Activated T-helper 2 cell treated with anti-CD3 and anti-CD28 coated beads, Interferon-gamma antibody, Interleukin-2, Interleukin-4, amounts not matched to agents 10 μg/mL and 5 μg/mL and 100 μg/mL, durations not matched to agents 14 hours and 24 hours and 36 hours (primary cell): ENCODE results near the gene CST6. TPM values are rescaled to one million over a fixed set of nuclear protein-coding genes. Genes with fewer than 3 reads are reported as not detected.

Source experiments
- DNase-seq: peaks from one replicate; pipeline ENCODE4 v3.0.0; 2021; ENCODE audit warnings: low spot score
- H3K27ac Mint-ChIP-seq: one replicate; pipeline ENCODE4 v1.8.0; 2021; ENCODE audit warnings: mixed read lengths
- H3K27me3 Mint-ChIP-seq: one replicate; pipeline ENCODE4 v1.8.0; 2021; ENCODE audit warnings: low read depth, mixed read lengths
- H3K36me3 Mint-ChIP-seq: one replicate; pipeline ENCODE4 v1.8.0; 2021; ENCODE audit warnings: low read depth, mixed read lengths
- H3K4me1 Mint-ChIP-seq: one replicate; pipeline ENCODE4 v1.8.0; 2021; ENCODE audit warnings: low read depth, mixed read lengths
- H3K4me3 Mint-ChIP-seq: one replicate; pipeline ENCODE4 v1.8.0; 2021; ENCODE audit warnings: low read depth, mild to moderate bottlenecking, moderate library complexity, mixed read lengths
- H3K9me3 Mint-ChIP-seq: one replicate; pipeline ENCODE4 v1.8.0; 2021; ENCODE audit warnings: mixed read lengths
- intact Hi-C: fragments of 100-400 bp; cut with micrococcal nuclease; formaldehyde crosslinking; loops from one replicate; pipeline ENCODE4 v1.15.1; 2023
- total RNA-seq: library from RNA; stranded (reverse); gene quantifications from 2 replicates; pipeline ENCODE4 v1.2.3, GENCODE V29; 2022

The CST6 gene
- total RNA-seq, 1 donor from 2014 or later, result 0.75 TPM

DNA sequence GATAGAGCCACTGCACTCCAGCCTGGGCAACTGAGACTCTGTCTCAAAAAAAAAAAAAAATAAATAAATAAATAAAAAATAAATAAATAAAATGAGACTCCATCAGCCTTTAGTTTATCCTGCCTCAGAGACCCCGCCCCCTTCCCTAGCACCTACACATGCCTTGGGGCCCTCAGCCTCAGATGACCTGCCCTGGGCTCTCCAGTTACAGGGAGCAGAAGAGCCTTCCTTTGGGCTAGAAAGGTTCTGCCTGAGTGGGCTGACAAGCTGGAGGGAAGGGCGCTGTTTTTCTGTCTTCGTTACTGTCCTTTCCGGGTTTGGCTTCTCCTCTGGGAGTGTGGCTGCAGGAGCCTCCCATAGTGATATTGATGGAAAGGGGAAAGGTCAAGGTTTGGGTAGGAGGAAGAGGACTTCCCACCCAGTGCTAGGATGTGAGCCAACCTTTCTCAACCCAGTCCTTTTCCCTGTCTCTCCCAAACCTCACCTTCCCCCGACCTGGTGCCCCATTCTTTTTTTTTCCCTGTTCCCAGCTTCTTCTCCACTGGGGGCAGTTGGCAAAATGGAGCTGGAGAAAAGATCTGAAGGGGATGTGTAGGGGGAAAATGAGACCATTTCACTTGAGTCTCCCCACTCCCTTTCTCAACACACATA, 38.9 kb downstream of the CST6 start:
- Mint-ChIP-seq H3K9me3 (no peaks in the 10 kb centered on the region), H3K36me3 (peaks cover 28% of the 10 kb centered on the region), H3K4me3 (peak overlapping the region; percentile 100), H3K27me3 (peaks cover 8% of the 10 kb centered on the region), H3K4me1 (peaks cover 30% of the 10 kb centered on the region), H3K27ac (peak overlapping the region; percentile 80)
- no peak for DNase-seq
- intact Hi-C loops, result loop anchor here (5.0 kb wide), 1 partner anchor 217 kb away; the partner anchor contains the start of gene RAB1B

DNA sequence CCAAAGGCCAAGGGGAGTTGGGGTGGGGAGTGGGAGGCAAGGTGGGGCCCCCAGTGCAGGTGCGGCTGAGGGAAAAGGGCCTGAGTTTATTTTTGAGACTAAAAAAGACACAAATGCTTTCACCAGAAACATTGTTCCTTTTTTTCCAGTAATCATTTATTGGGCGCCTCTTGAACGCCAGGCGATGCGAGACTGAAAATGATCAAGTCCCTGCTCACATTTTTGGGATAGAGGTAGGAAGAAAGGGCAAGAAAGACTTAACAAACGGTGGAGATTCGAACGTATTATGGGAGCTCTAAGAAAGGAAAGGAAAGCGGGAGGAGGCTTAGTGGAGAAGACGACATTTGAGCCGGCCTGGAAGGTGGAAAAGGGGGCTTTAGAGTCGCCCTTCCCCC, 39.6 kb downstream of the CST6 start:
- Mint-ChIP-seq H3K27me3 (peaks cover 8% of the 10 kb centered on the region), H3K4me1 (peaks cover 28% of the 10 kb centered on the region), H3K4me3 (peak overlapping the region; percentile 100), H3K27ac (peak overlapping the region; percentile 80), H3K9me3 (no peaks in the 10 kb centered on the region), H3K36me3 (peaks cover 35% of the 10 kb centered on the region)
- DNase-seq, result no peak
- intact Hi-C loops, result loop anchor here (5.0 kb wide), 1 partner anchor 216 kb away; the partner anchor contains the start of gene RAB1B

DNA sequence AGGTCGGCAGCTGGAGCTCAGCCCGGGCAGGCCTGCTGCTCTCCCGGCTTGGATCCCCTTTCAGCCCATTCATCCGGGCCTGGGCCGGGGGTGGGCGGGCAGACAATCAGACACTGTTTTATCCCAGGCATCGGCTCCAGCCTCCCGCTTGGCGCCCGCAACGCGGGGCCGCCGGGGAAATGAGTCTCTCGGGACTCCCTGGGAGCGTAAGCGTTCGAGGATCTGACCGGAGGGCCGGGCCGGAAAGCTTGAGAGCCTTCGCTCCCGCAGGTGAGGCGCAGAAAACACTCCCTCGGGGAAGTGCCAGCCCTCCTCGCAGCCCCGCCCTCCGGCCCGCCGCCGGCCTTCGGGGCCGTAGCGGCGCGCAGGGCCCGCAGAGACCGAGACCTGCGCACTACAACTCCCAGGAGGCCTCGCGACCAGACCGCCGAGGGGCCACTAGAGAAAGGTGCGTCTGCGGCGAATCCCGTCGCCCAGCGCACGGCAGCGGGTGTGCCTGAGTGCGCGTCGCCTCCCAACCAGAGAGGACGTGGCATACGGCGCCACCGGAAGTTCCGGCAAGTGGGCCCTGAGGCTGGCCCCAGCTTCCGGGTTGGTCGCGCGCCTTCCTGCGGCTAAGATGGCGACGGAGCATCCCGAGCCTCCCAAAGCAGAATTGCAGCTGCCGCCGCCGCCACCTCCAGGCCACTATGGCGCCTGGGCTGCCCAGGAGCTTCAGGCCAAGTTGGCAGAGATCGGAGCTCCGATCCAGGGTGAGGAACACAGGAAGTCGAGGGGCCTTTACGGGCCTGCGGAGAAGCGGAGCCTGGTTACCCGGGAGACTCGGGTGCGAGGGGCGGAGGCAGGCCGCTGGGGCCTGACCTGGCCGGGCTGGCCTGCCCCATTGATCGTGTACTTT, 40.2 kb downstream of the CST6 start, which contains the start of gene SF3B2:
TSS of gene SF3B2 (plus strand) at position 599 of the 898 bp plus-strand sequence. CDS start at position 620, 21 bp downstream.
- peak within 1 kb of the TSS; percentile 100 for H3K4me3 Mint-ChIP-seq
- peaks cover 41% of the 10 kb centered on the region for H3K36me3 Mint-ChIP-seq
- peak within 1 kb of the TSS; percentile 97 for H3K27ac Mint-ChIP-seq
- peak; percentile 97 for DNase-seq
- intact Hi-C loops, result loop anchor here (1.0 to 5.0 kb wide), 4 partner anchors 17 to 215 kb away; partner anchors contain the start of genes BANF1, EIF1AD, MUS81 and RAB1B
- H3K4me1 Mint-ChIP-seq, result peaks cover 28% of the 10 kb centered on the region
- no peaks in the 10 kb centered on the region for H3K9me3 Mint-ChIP-seq
- peaks cover 5% of the 10 kb centered on the region for H3K27me3 Mint-ChIP-seq

DNA sequence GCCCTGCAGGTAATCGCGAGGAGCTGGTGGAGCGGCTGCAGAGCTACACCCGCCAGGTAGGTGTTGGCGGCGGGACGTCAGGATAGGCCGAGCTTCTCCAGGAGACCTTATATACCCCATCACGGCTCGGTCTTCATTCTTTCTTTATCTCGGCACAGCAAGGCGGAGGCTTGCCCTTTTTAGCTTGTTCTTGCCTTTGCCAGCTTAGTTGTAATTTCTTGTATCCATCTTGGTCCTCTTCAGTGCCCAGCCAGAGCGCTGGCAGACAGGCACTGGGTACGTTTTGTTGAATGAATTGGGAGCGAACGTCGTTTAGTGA, 40.8 kb downstream of the CST6 start:
- peak overlapping the region; percentile 100 for H3K4me3 Mint-ChIP-seq
- DNase-seq, result no peak
- H3K36me3 Mint-ChIP-seq, result peaks cover 47% of the 10 kb centered on the region
- peaks cover 4% of the 10 kb centered on the region for H3K27me3 Mint-ChIP-seq
- peak overlapping the region; percentile 97 for H3K27ac Mint-ChIP-seq
- intact Hi-C loops, result loop anchor here (1.0 to 5.0 kb wide), 4 partner anchors 17 to 215 kb away; partner anchors contain the start of genes BANF1, EIF1AD, MUS81 and RAB1B
- H3K9me3 Mint-ChIP-seq, result no peaks in the 10 kb centered on the region
- peaks cover 28% of the 10 kb centered on the region for H3K4me1 Mint-ChIP-seq

DNA sequence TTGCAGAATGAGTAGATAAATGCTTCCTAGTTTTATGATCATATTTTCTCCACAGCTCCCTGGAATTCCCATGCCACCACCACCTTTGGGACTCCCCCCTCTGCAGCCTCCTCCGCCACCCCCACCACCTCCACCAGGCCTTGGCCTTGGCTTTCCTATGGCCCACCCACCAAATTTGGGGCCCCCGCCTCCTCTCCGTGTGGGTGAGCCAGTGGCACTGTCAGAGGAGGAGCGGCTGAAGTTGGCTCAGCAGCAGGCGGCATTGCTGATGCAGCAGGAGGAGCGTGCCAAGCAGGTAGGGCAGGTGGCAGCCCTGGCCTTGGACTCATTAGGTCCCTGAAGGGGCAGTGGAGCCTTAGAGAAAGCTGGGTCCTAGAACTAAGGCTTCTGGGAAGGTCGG, 43.2 kb downstream of the CST6 start:
- no peak for DNase-seq
- Mint-ChIP-seq H3K4me3 (no peak overlapping the region), H3K36me3 (peaks cover 70% of the 10 kb centered on the region), H3K27me3 (no peaks in the 10 kb centered on the region), H3K9me3 (no peaks in the 10 kb centered on the region), H3K4me1 (peaks cover 32% of the 10 kb centered on the region), H3K27ac (no peak overlapping the region)
- intact Hi-C loops, result no loop called here

DNA sequence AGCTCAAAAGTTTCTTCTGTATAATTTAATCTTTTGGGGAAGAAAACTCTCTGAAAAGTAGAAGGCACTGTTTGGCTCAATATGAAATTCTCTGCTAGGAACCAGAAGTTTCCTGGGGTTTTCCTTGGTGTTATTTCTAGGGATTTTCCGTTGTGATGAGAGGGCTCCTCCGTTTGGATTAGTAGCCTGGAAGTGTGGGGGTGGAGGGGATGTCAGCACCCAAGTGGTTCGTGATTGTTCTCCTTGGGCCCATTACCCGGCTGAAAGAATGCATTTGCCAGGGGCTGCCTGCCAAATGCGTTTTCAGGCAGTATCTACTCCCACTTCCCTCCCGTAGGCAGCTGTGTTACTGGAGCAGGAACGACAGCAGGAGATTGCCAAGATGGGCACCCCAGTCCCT, 44.7 kb downstream of the CST6 start:
- no peak for DNase-seq
- Mint-ChIP-seq H3K27me3 (no peaks in the 10 kb centered on the region), H3K27ac (no peak overlapping the region), H3K36me3 (peaks cover 83% of the 10 kb centered on the region), H3K4me1 (peaks cover 34% of the 10 kb centered on the region), H3K4me3 (no peak overlapping the region), H3K9me3 (no peaks in the 10 kb centered on the region)
- intact Hi-C loops, result no loop called here

DNA sequence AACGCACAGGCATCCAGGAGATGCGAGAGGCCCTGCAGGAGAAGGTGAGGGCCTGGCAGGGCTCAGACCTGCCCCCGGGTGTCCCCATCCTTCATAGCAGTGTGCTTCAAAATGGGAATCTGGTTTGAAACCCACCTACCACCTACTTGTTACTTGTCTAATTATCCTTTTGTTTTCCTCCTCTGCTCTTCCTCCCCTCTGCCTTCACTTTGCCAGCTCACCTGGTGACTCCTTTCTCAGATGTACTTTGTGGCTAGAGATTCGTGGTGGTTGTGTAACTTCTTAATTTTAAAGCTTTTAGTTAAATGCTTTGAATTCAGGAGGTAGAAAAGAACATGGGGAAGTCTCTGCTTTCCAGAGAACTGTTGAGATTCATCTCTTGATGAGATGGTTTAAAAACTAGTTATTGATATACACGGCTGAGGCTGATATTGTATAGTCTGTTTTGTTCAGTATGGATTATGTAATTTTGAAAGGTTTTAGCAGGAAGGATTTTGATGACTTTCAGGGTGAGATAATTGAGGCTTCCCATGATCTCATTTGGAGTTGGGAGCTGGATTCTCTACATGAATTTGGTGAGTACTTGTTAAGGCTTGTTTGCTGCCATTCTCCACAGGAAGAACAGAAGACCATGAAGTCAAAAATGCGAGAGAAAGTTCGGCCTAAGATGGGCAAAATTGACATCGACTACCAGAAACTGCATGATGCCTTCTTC, 48.3 kb downstream of the CST6 start:
- DNase-seq, result no peak
- H3K27ac Mint-ChIP-seq, result peak overlapping the region; percentile 9
- no peaks in the 10 kb centered on the region for H3K9me3 Mint-ChIP-seq
- H3K4me1 Mint-ChIP-seq, result peaks cover 37% of the 10 kb centered on the region
- intact Hi-C loops, result no loop called here
- H3K4me3 Mint-ChIP-seq, result no peak overlapping the region
- H3K36me3 Mint-ChIP-seq, result peaks cover 92% of the 10 kb centered on the region
- no peaks in the 10 kb centered on the region for H3K27me3 Mint-ChIP-seq

DNA sequence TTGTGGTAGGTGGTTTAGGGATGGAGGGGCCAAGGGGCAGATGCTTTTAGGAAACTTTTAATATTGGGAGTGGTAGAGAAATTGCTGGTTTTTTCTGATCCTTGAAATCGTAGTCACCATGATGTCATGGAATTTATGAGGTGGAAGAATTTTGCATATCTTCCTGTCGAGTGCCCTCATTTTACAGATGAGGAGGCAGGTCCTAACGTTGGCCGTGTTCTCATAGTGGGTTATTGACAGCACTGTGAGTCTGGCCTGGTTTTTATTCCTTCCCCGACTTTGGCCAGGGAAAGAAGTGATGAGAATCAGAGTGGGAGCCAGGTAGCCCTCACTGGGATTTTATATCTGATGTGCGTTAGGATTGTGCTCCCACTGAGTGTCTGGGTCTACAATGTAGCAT, 49.5 kb downstream of the CST6 start:
- Mint-ChIP-seq H3K27me3 (no peaks in the 10 kb centered on the region), H3K27ac (peak overlapping the region; percentile 78), H3K4me1 (peaks cover 41% of the 10 kb centered on the region), H3K9me3 (no peaks in the 10 kb centered on the region), H3K4me3 (no peak overlapping the region), H3K36me3 (peaks cover 90% of the 10 kb centered on the region)
- intact Hi-C loops, result no loop called here
- DNase-seq, result no peak

DNA sequence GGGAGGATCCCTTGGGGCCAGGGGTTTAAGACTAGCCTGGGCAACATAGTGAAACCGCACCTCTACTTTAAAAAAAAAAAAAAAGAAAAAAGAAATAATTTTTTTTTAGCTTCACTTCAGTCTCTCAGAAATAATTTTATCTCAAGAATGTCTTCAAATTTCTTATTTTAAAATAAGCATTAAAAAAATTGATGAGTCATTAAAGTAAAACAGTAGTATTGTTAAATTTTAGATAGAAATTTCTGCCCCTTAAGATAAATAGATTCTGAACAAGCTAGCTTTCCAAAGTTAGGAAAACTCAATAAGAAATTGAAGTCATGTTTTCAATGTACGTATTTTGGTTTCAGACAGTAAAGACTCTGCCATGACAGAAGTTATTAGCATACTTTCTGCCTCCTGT, 50.6 kb downstream of the CST6 start:
- H3K27me3 Mint-ChIP-seq, result no peaks in the 10 kb centered on the region
- no peak overlapping the region for H3K27ac Mint-ChIP-seq
- no peak overlapping the region for H3K4me3 Mint-ChIP-seq
- intact Hi-C loops, result no loop called here
- peaks cover 90% of the 10 kb centered on the region for H3K36me3 Mint-ChIP-seq
- H3K9me3 Mint-ChIP-seq, result no peaks in the 10 kb centered on the region
- peaks cover 50% of the 10 kb centered on the region for H3K4me1 Mint-ChIP-seq
- DNase-seq, result no peak

Other genes with a start within 250 kb of the CST6 start
- gene AP5B1, start 231.0 kb upstream of the CST6 start, total RNA-seq, result 24.6 and 24.9 TPM in 2 replicates
- 0.16 TPM in 2 replicates for gene OVOL1, start 224.9 kb upstream of the CST6 start, total RNA-seq
- gene SNX32, start 178.0 kb upstream of the CST6 start, total RNA-seq, result 0.64 and 0.96 TPM in 2 replicates
- 1,155 and 1,184 TPM in 2 replicates for gene CFL1, start 153.8 kb upstream of the CST6 start, total RNA-seq
- gene MUS81, start 151.6 kb upstream of the CST6 start, total RNA-seq, result 84.9 and 90.5 TPM in 2 replicates
- gene EFEMP2, start 139.2 kb upstream of the CST6 start, total RNA-seq, result 8.8 and 9.2 TPM in 2 replicates
- gene CTSW, start 132.2 kb upstream of the CST6 start, total RNA-seq, result 10.0 and 10.3 TPM in 2 replicates
- 95.4 and 99.8 TPM in 2 replicates for gene FIBP, start 123.5 kb upstream of the CST6 start, total RNA-seq
- 53.2 and 55.2 TPM in 2 replicates for gene CCDC85B, start 121.3 kb upstream of the CST6 start, total RNA-seq
- 24.0 and 25.9 TPM in 2 replicates for gene FOSL1, start 111.6 kb upstream of the CST6 start, total RNA-seq
- gene C11orf68, start 92.9 kb upstream of the CST6 start, total RNA-seq, result 23.7 and 23.8 TPM in 2 replicates
- gene DRAP1, start 92.6 kb upstream of the CST6 start, total RNA-seq, result 116 and 118 TPM in 2 replicates
- gene TSGA10IP, start 66.5 kb upstream of the CST6 start, total RNA-seq, result not detected in 2 replicates
- gene SART1, start 50.3 kb upstream of the CST6 start, total RNA-seq, result 81.7 and 98.5 TPM in 2 replicates
- 64.5 and 65.2 TPM in 2 replicates for gene EIF1AD, start 9.9 kb upstream of the CST6 start, total RNA-seq
- 272 and 281 TPM in 2 replicates for gene BANF1, start 9.5 kb upstream of the CST6 start, total RNA-seq
- 0.46 and 0.78 TPM in 2 replicates for gene CATSPER1, start 14.5 kb downstream of the CST6 start, total RNA-seq
- gene GAL3ST3, start 37.2 kb downstream of the CST6 start, total RNA-seq, result 0.18 TPM in 1 of 2 replicates, not detected in the other
- 252 and 268 TPM in 2 replicates for gene SF3B2, start 40.4 kb downstream of the CST6 start, total RNA-seq
- gene PACS1, start 58.3 kb downstream of the CST6 start, total RNA-seq, result 75.6 and 83.7 TPM in 2 replicates
- gene KLC2, start 245.7 kb downstream of the CST6 start, total RNA-seq, result 48.3 and 51.9 TPM in 2 replicates